LNCaP clone FGC (cell line): ENCODE measurements around the gene FOXN3.
"Not testable (repeated sequence)": the region's sequence is repeated elsewhere in the genome, so short reads cannot be mapped to it uniquely, and the experiment has no call there.

Experiments used
- DNase-seq: peaks from one replicate; pipeline ENCODE4 v3.0.0-alpha.2; 2011; ENCODE audit warnings: low read depth
- H3K4me3 ChIP-seq: 2 replicates; pipeline ENCODE4 v1.5.1; 2011; ENCODE audit warnings: mild to moderate bottlenecking, low read depth, low read length, control low read depth
- TF ChIP-seq, protein P1 (sequence below): IDR thresholded peaks from 2 replicates; pipeline ENCODE4 v1.5.1; 2012; ENCODE audit warnings: mild to moderate bottlenecking; ENCODE audit not compliant: control insufficient read depth, insufficient read depth; ENCODE audit errors: extremely low read depth

Gene FOXN3

DNA sequence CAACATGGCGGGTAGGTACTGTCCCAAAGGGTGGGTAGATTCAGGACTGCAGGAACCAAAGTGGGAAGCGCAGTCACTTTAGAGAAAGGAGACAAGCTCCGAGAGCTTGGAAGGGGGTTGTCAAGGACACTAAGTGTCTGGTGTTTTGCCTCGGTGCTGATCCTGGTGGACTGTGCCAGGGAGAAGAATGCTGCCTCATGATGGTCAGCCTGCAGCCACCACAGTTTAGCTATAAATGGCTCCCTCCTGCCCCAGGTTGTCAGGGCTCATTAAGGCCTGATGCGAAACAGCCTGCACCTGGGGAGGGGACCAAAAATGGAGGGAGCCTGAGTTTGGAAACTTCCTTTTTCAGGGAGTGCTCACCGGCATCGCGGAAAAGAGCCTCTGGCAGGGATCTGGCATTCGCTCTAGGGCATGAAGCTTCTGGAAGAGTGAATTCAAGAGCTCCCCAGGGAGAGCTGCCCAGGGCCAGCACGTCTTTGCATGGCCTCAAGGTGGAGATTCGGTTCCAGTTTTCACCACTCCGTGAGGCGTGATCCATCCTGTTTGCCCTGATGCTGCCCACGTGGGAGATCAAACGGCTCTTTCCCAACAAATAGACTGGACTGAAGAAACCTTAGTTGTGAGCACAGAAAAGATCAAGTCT is 164.0 kb downstream of the FOXN3 start:
- peak; percentile 30 for DNase-seq
- H3K4me3 ChIP-seq, result no peak overlapping the region
- TF ChIP-seq, protein P1, sequence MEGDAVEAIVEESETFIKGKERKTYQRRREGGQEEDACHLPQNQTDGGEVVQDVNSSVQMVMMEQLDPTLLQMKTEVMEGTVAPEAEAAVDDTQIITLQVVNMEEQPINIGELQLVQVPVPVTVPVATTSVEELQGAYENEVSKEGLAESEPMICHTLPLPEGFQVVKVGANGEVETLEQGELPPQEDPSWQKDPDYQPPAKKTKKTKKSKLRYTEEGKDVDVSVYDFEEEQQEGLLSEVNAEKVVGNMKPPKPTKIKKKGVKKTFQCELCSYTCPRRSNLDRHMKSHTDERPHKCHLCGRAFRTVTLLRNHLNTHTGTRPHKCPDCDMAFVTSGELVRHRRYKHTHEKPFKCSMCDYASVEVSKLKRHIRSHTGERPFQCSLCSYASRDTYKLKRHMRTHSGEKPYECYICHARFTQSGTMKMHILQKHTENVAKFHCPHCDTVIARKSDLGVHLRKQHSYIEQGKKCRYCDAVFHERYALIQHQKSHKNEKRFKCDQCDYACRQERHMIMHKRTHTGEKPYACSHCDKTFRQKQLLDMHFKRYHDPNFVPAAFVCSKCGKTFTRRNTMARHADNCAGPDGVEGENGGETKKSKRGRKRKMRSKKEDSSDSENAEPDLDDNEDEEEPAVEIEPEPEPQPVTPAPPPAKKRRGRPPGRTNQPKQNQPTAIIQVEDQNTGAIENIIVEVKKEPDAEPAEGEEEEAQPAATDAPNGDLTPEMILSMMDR, result peak; percentile 16; the same call in 1 of the 2 replicates

DNA sequence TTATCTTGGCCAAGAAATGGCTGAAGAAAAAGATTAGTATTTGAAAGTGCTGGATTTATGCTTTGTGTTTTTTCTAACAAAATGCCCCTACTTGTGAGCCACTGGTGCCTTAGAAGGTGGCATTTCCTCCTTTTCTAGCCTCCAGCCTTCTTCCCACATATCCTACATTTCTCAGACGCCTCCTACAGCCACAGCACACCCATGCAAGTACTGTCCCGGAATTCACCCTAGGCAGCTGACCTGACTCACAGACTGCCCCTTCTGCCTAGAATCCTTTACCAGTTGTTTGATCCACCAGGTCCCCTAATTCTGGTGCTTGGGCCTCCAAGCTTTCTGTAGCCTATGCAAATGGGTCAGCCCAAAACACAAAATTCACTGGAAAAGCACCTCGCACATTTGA is 166.0 kb downstream of the FOXN3 start:
- TF ChIP-seq, protein P1, result no peak
- no peak for DNase-seq

DNA sequence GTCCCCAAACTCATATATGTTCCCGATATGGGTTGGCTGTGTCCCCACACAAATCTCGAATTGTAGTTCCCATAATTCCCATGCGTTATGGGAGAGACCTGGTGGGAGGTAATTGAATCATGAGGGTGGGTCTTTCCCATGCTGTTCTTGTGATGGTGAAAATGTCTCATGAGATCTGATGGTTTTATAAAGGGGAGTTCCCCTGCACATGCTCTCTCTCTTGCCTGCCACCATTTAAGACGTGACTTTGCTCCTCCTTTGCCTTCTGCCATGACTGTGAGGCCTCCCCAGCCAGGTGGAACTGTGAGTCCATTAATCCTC is 166.4 kb downstream of the FOXN3 start:
- not testable (repeated sequence) for H3K4me3 ChIP-seq, DNase-seq

More for the DNA sequence above, 166.0 kb downstream of the FOXN3 start:
- H3K4me3 ChIP-seq, result no peak overlapping the region

DNA sequence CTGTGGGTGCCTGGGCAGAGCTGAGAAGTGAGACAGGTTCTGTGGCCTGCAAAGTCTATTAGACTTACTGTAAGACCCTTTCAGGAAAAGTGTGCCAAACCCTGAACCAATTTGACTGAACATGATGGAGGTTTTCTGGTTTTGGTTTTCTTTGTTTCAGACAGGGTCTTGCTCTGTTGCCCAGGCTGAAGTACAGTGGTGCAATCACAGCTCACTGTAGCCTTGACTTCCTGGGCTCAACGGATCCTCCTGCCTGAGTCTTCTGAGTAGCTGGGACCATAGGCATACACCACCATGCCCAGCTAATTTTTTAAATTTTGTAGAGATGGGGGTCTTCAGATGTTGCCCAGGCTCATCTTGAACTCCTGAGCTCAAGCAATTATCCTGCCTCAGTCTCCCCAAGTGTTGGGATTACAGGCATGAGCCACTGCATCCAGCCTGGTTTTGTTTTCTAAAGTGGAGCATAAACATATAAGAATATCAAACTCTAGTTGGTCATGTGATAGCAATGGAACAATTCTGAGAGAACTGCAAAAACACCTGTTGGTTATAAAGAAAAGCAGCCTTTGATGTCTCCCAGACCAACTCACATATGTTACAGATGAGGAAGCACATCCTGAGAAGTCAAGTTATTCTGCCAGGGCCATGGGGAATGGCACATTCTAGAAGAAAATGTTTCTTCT is 166.9 kb downstream of the FOXN3 start:
- no peak overlapping the region for H3K4me3 ChIP-seq
- no peak for DNase-seq
- TF ChIP-seq, protein P1, result no peak

DNA sequence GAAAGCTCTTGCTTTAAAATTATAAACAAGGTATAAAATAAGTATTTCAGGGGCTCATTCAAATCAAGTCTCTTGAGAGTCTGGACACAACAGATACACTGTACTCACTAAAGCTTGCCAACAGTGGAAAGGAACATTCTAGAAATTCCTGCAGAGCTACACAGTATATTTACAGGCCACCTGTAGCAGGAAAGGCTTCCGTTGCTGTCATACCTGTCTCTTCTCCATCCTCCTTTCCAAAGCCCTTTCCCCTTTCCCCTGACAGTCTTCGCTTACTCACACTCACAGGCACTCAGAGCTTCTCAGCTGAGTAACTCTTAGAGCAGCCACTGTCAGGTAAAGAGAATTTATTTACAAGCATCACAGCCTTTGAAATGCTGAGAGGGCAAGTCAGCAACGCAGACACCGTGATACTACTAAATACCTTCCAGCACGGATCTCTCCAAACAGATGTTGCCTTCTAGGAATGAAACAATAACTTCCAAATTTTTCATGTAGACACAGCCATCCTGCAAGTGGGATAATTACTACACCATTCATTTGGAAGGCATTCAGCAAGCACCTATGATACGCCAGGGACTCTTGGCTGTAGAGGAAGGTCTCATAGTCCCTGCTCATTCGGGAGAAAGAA is 167.9 kb downstream of the FOXN3 start:
- TF ChIP-seq, protein P1, result no peak
- H3K4me3 ChIP-seq, result no peak overlapping the region
- DNase-seq, result no peak

DNA sequence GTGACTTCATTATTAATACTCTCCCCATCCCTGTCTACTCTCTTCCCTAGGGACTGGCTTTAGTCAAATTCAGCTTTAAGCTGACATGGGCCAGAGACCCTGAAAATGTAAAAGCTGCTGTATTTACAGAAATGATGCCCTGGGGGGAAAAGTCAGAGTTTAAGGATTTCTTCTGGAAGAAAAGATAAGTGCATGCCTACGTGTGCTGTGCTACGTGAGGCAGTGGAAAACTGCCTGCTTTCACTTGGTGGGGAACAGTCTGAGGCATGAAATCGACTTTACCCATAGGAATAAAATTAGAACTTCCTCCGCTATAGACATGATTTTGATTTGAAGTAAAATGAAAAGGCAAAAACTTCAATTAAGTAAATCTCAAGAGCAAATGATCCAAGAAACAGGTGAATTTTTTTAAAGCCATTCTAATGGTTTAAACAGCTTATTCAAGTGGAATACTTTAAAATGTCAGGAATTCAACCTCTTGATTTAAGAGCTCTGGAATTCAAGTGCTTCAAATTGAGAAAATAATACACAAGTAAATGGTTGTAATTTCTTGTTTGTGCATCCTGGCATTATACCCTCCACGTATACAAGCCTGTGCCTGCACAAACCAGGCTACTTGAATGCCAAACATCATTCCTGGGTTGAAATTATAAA is 168.5 kb downstream of the FOXN3 start:
- DNase-seq, result no peak
- TF ChIP-seq, protein P1, result no peak
- no peak overlapping the region for H3K4me3 ChIP-seq

DNA sequence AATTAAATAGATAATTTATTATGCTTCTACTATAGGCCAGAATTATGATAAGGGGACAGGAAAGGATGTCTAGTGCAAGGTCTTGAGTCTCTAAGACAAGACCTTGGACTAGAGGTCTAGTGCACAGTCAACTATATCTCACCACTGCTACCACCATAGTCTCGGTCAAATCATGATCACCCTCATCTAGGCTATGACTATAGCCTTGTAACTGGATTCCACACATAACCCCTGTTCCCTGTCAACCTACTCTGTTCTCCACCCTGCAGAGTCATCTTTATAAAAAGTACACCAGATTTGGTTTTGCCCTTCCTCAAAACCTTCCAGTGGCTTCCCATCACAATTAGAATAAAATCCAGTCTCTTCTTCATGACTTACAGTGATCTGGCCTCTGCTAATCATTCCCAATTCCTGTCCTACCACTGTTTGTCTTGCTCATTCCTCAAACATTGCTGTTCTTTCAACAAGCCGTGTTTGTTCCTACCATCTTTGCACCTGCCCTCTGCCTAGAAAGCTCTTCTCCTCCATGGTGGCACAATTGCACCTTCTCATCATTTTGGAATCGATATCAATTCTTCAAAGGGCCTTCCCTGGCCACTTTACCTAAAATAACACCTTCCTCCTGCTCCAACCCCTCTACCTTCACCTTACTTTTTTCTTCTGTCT is 169.4 kb downstream of the FOXN3 start:
- TF ChIP-seq, protein P1, result no peak
- no peak overlapping the region for H3K4me3 ChIP-seq
- no peak for DNase-seq
